Measurements from ENCODE around the gene CTNND1. TPM values are rescaled to one million over a fixed set of nuclear protein-coding genes. Genes with fewer than 3 reads are reported as not detected.
"Not testable (repeated sequence)": the region's sequence is repeated elsewhere in the genome, so short reads cannot be mapped to it uniquely, and the experiment has no call there.

The CTNND1 gene
- total RNA-seq, 1 experiment from 2014 or later = 5.7 TPM

GRCh38 chr11:57819252-57819979, 57.8 kb downstream of the CTNND1 start:
- Histone ChIP-seq H3K4me1 (ENCODE audit: low read length) (no peaks in the 10 kb centered on the region), H3K27me3 (ENCODE audit: low read length) (no peaks in the 10 kb centered on the region), H3K9ac (ENCODE audit: low read length) (no peak overlapping the region), H4K20me1 (ENCODE audit: insufficient read depth, low read depth, low read length) (no peaks in the 10 kb centered on the region), H2AFZ (ENCODE audit: low read length) (no peak overlapping the region), H3K79me2 (ENCODE audit: low read length) (no peaks in the 10 kb centered on the region), H3K9me2 (replicated peaks; ENCODE audit: insufficient read depth, low read length) (no peaks in the 10 kb centered on the region), H3K4me3 (ENCODE audit: low read length) (no peak overlapping the region), H3K4me2 (ENCODE audit: low read depth, low read length, poor library complexity, severe bottlenecking) (no peak overlapping the region), H3K9me3 (ENCODE audit: low read length) (no peaks in the 10 kb centered on the region), H3K27ac (ENCODE audit: low read length) (no peak overlapping the region), H3K36me3 (ENCODE audit: insufficient read depth, low read length) (no peaks in the 10 kb centered on the region)
- no peak for DNase-seq

- H3K36me3 ChIP-seq (ENCODE audit: insufficient read depth, low read length) = no peaks in the 10 kb centered on the region
- no peaks in the 10 kb centered on the region for H3K4me1 ChIP-seq (ENCODE audit: low read length)
- no peaks in the 10 kb centered on the region for H3K27me3 ChIP-seq (ENCODE audit: low read length)
- H3K9me2 ChIP-seq (replicated peaks; ENCODE audit: insufficient read depth, low read length) = no peaks in the 10 kb centered on the region
- H4K20me1 ChIP-seq (ENCODE audit: insufficient read depth, low read depth, low read length) = no peaks in the 10 kb centered on the region
- H3K4me3 ChIP-seq (ENCODE audit: low read length) = no peak overlapping the region
- H3K4me2 ChIP-seq (ENCODE audit: low read depth, low read length, poor library complexity, severe bottlenecking) = no peak overlapping the region
- no peak overlapping the region for H3K9ac ChIP-seq (ENCODE audit: low read length)
- H3K27ac ChIP-seq (ENCODE audit: low read length) = no peak overlapping the region
- no peaks in the 10 kb centered on the region for H3K9me3 ChIP-seq (ENCODE audit: low read length)
- no peaks in the 10 kb centered on the region for H3K79me2 ChIP-seq (ENCODE audit: low read length)
- H2AFZ ChIP-seq (ENCODE audit: low read length) = no peak overlapping the region
- no peak for DNase-seq
Measured at GRCh38 chr11:57823859-57824258, 62.3 kb downstream of the CTNND1 start.

- Histone ChIP-seq H3K9ac (ENCODE audit: low read length) (no peak overlapping the region), H3K9me3 (ENCODE audit: low read length) (no peaks in the 10 kb centered on the region), H3K4me2 (ENCODE audit: low read depth, low read length, poor library complexity, severe bottlenecking) (no peak overlapping the region), H3K9me2 (replicated peaks; ENCODE audit: insufficient read depth, low read length) (no peaks in the 10 kb centered on the region), H3K4me1 (ENCODE audit: low read length) (no peaks in the 10 kb centered on the region), H3K36me3 (ENCODE audit: insufficient read depth, low read length) (no peaks in the 10 kb centered on the region), H4K20me1 (ENCODE audit: insufficient read depth, low read depth, low read length) (no peaks in the 10 kb centered on the region), H3K27me3 (ENCODE audit: low read length) (no peaks in the 10 kb centered on the region), H3K79me2 (ENCODE audit: low read length) (no peaks in the 10 kb centered on the region), H3K27ac (ENCODE audit: low read length) (no peak overlapping the region), H3K4me3 (ENCODE audit: low read length) (no peak overlapping the region), H2AFZ (ENCODE audit: low read length) (no peak overlapping the region)
- DNase-seq = no peak
Measured at GRCh38 chr11:57834852-57835251, 73.2 kb downstream of the CTNND1 start.

GRCh38 chr11:57838609-57839008, 77.0 kb downstream of the CTNND1 start:
- H3K27me3 ChIP-seq (ENCODE audit: low read length); H3K27ac ChIP-seq (ENCODE audit: low read length); DNase-seq; H3K4me1 ChIP-seq (ENCODE audit: low read length); H3K79me2 ChIP-seq (ENCODE audit: low read length); H3K4me2 ChIP-seq (ENCODE audit: low read depth, low read length, poor library complexity, severe bottlenecking); H3K9me2 ChIP-seq (replicated peaks; ENCODE audit: insufficient read depth, low read length); H3K9ac ChIP-seq (ENCODE audit: low read length); H3K4me3 ChIP-seq (ENCODE audit: low read length); H3K36me3 ChIP-seq (ENCODE audit: insufficient read depth, low read length); H4K20me1 ChIP-seq (ENCODE audit: insufficient read depth, low read depth, low read length); H2AFZ ChIP-seq (ENCODE audit: low read length); H3K9me3 ChIP-seq (ENCODE audit: low read length): not testable (repeated sequence)

- no peaks in the 10 kb centered on the region for H3K4me1 ChIP-seq (ENCODE audit: low read length)
- H3K36me3 ChIP-seq (ENCODE audit: insufficient read depth, low read length) = no peaks in the 10 kb centered on the region
- H4K20me1 ChIP-seq (ENCODE audit: insufficient read depth, low read depth, low read length) = no peaks in the 10 kb centered on the region
- no peaks in the 10 kb centered on the region for H3K79me2 ChIP-seq (ENCODE audit: low read length)
- no peaks in the 10 kb centered on the region for H3K9me2 ChIP-seq (replicated peaks; ENCODE audit: insufficient read depth, low read length)
- H3K27me3 ChIP-seq (ENCODE audit: low read length) = no peaks in the 10 kb centered on the region
- DNase-seq = no peak
- H3K27ac ChIP-seq (ENCODE audit: low read length) = no peak overlapping the region
- no peak overlapping the region for H2AFZ ChIP-seq (ENCODE audit: low read length)
- no peak overlapping the region for H3K4me2 ChIP-seq (ENCODE audit: low read depth, low read length, poor library complexity, severe bottlenecking)
- no peak overlapping the region for H3K4me3 ChIP-seq (ENCODE audit: low read length)
- no peaks in the 10 kb centered on the region for H3K9me3 ChIP-seq (ENCODE audit: low read length)
- H3K9ac ChIP-seq (ENCODE audit: low read length) = no peak overlapping the region
Measured at GRCh38 chr11:57842873-57843272, 81.3 kb downstream of the CTNND1 start.

- Histone ChIP-seq H3K9me3 (ENCODE audit: low read length) (no peaks in the 10 kb centered on the region), H3K36me3 (ENCODE audit: insufficient read depth, low read length) (no peaks in the 10 kb centered on the region), H3K9ac (ENCODE audit: low read length) (no peak overlapping the region), H3K27ac (ENCODE audit: low read length) (no peak overlapping the region), H4K20me1 (ENCODE audit: insufficient read depth, low read depth, low read length) (no peaks in the 10 kb centered on the region), H3K27me3 (ENCODE audit: low read length) (no peaks in the 10 kb centered on the region), H2AFZ (ENCODE audit: low read length) (no peak overlapping the region), H3K4me3 (ENCODE audit: low read length) (no peak overlapping the region), H3K4me1 (ENCODE audit: low read length) (no peaks in the 10 kb centered on the region), H3K9me2 (replicated peaks; ENCODE audit: insufficient read depth, low read length) (no peaks in the 10 kb centered on the region), H3K79me2 (ENCODE audit: low read length) (no peaks in the 10 kb centered on the region), H3K4me2 (ENCODE audit: low read depth, low read length, poor library complexity, severe bottlenecking) (no peak overlapping the region)
- no peak for DNase-seq
Measured at GRCh38 chr11:57867966-57868365, 106.4 kb downstream of the CTNND1 start.

- Histone ChIP-seq H3K4me3 (ENCODE audit: low read length) (no peak overlapping the region), H4K20me1 (ENCODE audit: insufficient read depth, low read depth, low read length) (no peaks in the 10 kb centered on the region), H3K9me2 (replicated peaks; ENCODE audit: insufficient read depth, low read length) (no peaks in the 10 kb centered on the region), H3K4me1 (ENCODE audit: low read length) (no peaks in the 10 kb centered on the region), H3K36me3 (ENCODE audit: insufficient read depth, low read length) (no peaks in the 10 kb centered on the region), H3K9ac (ENCODE audit: low read length) (no peak overlapping the region), H3K27me3 (ENCODE audit: low read length) (no peaks in the 10 kb centered on the region), H3K9me3 (ENCODE audit: low read length) (no peaks in the 10 kb centered on the region), H3K4me2 (ENCODE audit: low read depth, low read length, poor library complexity, severe bottlenecking) (no peak overlapping the region), H3K79me2 (ENCODE audit: low read length) (no peaks in the 10 kb centered on the region), H3K27ac (ENCODE audit: low read length) (no peak overlapping the region), H2AFZ (ENCODE audit: low read length) (no peak overlapping the region)
- DNase-seq = no peak
Measured at GRCh38 chr11:57868491-57868890, 106.9 kb downstream of the CTNND1 start.
